Fibroblast of lung (primary cell): ENCODE data around the gene MCTP2.

Experiments
- EZH2 ChIP-seq: IDR thresholded peaks from 2 replicates; pipeline ENCODE4 v1.5.1; 2012; ENCODE audit warnings: low read length, control low read depth, mild to moderate bottlenecking; ENCODE audit errors: missing control alignments
- TF ChIP-seq, protein P1 (sequence below), 2 donors: IDR thresholded peaks in 1 of 2; conservative IDR thresholded peaks in 1 of 2; 1 replicate in 1 of 2; 2 replicates in 1 of 2; pipeline ENCODE4 v1.5.1; 2011 to 2012; ENCODE audit warnings: low read length in 2 of 2, control low read depth in 1 of 2, inconsistent platforms in 1 of 2, low read depth in 1 of 2, mild to moderate bottlenecking in 1 of 2

DNA sequence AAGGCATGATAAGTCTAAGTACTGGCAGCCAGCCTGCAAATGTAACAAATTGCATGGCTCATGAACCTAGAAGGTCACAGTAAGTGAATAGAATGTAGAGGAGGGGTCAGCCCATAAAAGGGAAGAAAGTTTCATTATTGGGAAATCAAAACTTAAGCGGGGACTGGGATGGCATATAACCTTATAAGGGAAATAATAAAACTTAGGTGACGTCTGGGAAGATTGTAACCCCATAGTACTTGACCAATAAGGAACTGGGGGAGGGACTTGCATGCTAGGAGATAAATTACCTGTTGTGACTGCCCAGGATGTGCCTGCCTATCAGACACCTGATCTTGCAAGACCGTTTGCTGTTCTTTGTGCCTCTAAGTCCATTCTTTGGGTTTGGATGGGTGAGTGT, 28.1 kb upstream of the MCTP2 start:
- TF ChIP-seq, protein P1, sequence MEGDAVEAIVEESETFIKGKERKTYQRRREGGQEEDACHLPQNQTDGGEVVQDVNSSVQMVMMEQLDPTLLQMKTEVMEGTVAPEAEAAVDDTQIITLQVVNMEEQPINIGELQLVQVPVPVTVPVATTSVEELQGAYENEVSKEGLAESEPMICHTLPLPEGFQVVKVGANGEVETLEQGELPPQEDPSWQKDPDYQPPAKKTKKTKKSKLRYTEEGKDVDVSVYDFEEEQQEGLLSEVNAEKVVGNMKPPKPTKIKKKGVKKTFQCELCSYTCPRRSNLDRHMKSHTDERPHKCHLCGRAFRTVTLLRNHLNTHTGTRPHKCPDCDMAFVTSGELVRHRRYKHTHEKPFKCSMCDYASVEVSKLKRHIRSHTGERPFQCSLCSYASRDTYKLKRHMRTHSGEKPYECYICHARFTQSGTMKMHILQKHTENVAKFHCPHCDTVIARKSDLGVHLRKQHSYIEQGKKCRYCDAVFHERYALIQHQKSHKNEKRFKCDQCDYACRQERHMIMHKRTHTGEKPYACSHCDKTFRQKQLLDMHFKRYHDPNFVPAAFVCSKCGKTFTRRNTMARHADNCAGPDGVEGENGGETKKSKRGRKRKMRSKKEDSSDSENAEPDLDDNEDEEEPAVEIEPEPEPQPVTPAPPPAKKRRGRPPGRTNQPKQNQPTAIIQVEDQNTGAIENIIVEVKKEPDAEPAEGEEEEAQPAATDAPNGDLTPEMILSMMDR (conservative IDR thresholded peaks at IDR 0.05 in 1 of 2, IDR thresholded peaks at IDR 0.05 in 1 of 2; ENCODE audit: low read depth in 1 of 2, low read length in 2 of 2), result no peak
- TF ChIP-seq EZH2, result no peak
